H9 (cell line): Measurements from ENCODE around the gene GGA3. TPM values are rescaled to one million over a fixed set of nuclear protein-coding genes. Genes with fewer than 3 reads are reported as not detected.

ENCODE experiments used
- DNase-seq: peaks from one replicate; pipeline ENCODE4 v3.0.0-alpha.2; 2017
- H2AFZ ChIP-seq: one replicate; pipeline ENCODE4 v1.6.1; 2013; ENCODE audit warnings: mild to moderate bottlenecking, low read length, control low read depth, moderate library complexity
- H2AK5ac ChIP-seq: 2 replicates; pipeline ENCODE4 v1.6.1; 2013; ENCODE audit warnings: low read length, control low read depth, mixed read lengths; ENCODE audit not compliant: insufficient read length
- H2BK120ac ChIP-seq: one replicate; pipeline ENCODE4 v1.6.1; 2013; ENCODE audit warnings: low read depth, mild to moderate bottlenecking, low read length, control low read depth, inconsistent platforms; ENCODE audit not compliant: poor library complexity, severe bottlenecking
- H2BK12ac ChIP-seq: 2 replicates; pipeline ENCODE4 v1.6.1; 2013; ENCODE audit warnings: low read length, control low read depth, mixed read lengths, low read depth; ENCODE audit not compliant: insufficient read length
- H2BK15ac ChIP-seq: 2 replicates; pipeline ENCODE4 v1.6.1; 2013; ENCODE audit warnings: low read depth, low read length, control low read depth
- H2BK20ac ChIP-seq: one replicate; pipeline ENCODE4 v1.6.1; 2013; ENCODE audit warnings: low read depth, mild to moderate bottlenecking, low read length, control low read depth, inconsistent platforms; ENCODE audit not compliant: poor library complexity, severe bottlenecking
- H2BK5ac ChIP-seq: 2 replicates; pipeline ENCODE4 v1.6.1; 2013; ENCODE audit warnings: low read length, control low read depth, mixed read lengths; ENCODE audit not compliant: insufficient read length
- H3K14ac ChIP-seq: 2 replicates; pipeline ENCODE4 v1.6.1; 2013; ENCODE audit warnings: low read length, control low read depth; ENCODE audit not compliant: insufficient read depth
- H3K18ac ChIP-seq: 2 replicates; pipeline ENCODE4 v1.6.1; 2013; ENCODE audit warnings: low read depth, mild to moderate bottlenecking, mixed read lengths, low read length, control low read depth; ENCODE audit not compliant: insufficient read length
- H3K23ac ChIP-seq: 2 replicates; pipeline ENCODE4 v1.6.1; 2013; ENCODE audit warnings: low read length, control low read depth, mixed read lengths, low read depth; ENCODE audit not compliant: insufficient read length
- H3K23me2 ChIP-seq: 2 replicates; pipeline ENCODE4 v1.6.1; 2013; ENCODE audit warnings: low read depth, mild to moderate bottlenecking, mixed read lengths, low read length, control low read depth; ENCODE audit not compliant: insufficient read length, poor library complexity, severe bottlenecking
- H3K27ac ChIP-seq: 2 replicates; pipeline ENCODE4 v1.5.1; 2013; ENCODE audit warnings: low read length, control low read depth, mixed read lengths, low read depth; ENCODE audit not compliant: insufficient read length
- H3K27me3 ChIP-seq: 2 replicates; pipeline ENCODE4 v1.6.1; 2013; ENCODE audit warnings: low read length, control low read depth, inconsistent platforms; ENCODE audit not compliant: insufficient read depth
- H3K4ac ChIP-seq: 2 replicates; pipeline ENCODE4 v1.6.1; 2013; ENCODE audit warnings: low read depth, mild to moderate bottlenecking, control low read depth, inconsistent platforms, low read length, moderate library complexity
- H3K4me1 ChIP-seq: 2 replicates; pipeline ENCODE4 v1.6.1; 2013; ENCODE audit warnings: low read length, control low read depth, inconsistent platforms; ENCODE audit not compliant: insufficient read depth
- H3K4me2 ChIP-seq: 2 replicates; pipeline ENCODE4 v1.6.1; 2013; ENCODE audit warnings: low read length, control low read depth, mixed read lengths; ENCODE audit not compliant: insufficient read length, insufficient read depth
- H3K56ac ChIP-seq: 2 replicates; pipeline ENCODE4 v1.6.1; 2013; ENCODE audit warnings: low read depth, mild to moderate bottlenecking, mixed read lengths, low read length, control low read depth; ENCODE audit not compliant: insufficient read length
- H3K79me1 ChIP-seq: 2 replicates; pipeline ENCODE4 v1.6.1; 2013; ENCODE audit warnings: low read depth, mild to moderate bottlenecking, moderate library complexity, low read length, control low read depth, inconsistent platforms; ENCODE audit not compliant: insufficient read depth, poor library complexity, severe bottlenecking
- H3K79me2 ChIP-seq: 2 replicates; pipeline ENCODE4 v1.6.1; 2013; ENCODE audit warnings: low read length, control low read depth, inconsistent platforms; ENCODE audit not compliant: insufficient read depth
- H3K9ac ChIP-seq: 2 replicates; pipeline ENCODE4 v1.6.1; 2013; ENCODE audit warnings: low read length, control low read depth, mixed read lengths; ENCODE audit not compliant: insufficient read length; ENCODE audit errors: extremely low read depth
- H3K9me3 ChIP-seq: one replicate; pipeline ENCODE4 v1.6.1; 2013; ENCODE audit warnings: low read depth, low read length, inconsistent platforms; ENCODE audit not compliant: control insufficient read depth
- H3T11ph ChIP-seq: one replicate; pipeline ENCODE4 v1.6.1; 2013; ENCODE audit warnings: mild to moderate bottlenecking, low read length, control low read depth, inconsistent platforms
- H4K20me1 ChIP-seq: one replicate; pipeline ENCODE4 v1.6.1; 2013; ENCODE audit not compliant: control insufficient read depth, insufficient read length, insufficient read depth
- H4K5ac ChIP-seq: 2 replicates; pipeline ENCODE4 v1.6.1; 2013; ENCODE audit warnings: low read depth, mild to moderate bottlenecking, mixed read lengths, low read length, control low read depth; ENCODE audit not compliant: insufficient read length
- H4K8ac ChIP-seq: replicated peaks from 2 replicates; pipeline ENCODE4 v1.6.1; 2013; ENCODE audit warnings: low read length, control low read depth, mixed read lengths, low read depth; ENCODE audit not compliant: insufficient read length
- H4K91ac ChIP-seq: 2 replicates; pipeline ENCODE4 v1.6.1; 2013; ENCODE audit warnings: low read depth, mild to moderate bottlenecking, moderate library complexity, mixed read lengths, low read length, control low read depth; ENCODE audit not compliant: insufficient read length
- H3K27ac Mint-ChIP-seq, 3 experiments: 2 replicates in 2 of 3; 3 replicates in 1 of 3; pipeline ENCODE4 v1.8.0; 2020 to 2021; ENCODE audit warnings: mixed read lengths in 3 of 3, mild to moderate bottlenecking in 1 of 3, moderate library complexity in 1 of 3
- H3K27me3 Mint-ChIP-seq: 2 replicates; pipeline ENCODE4 v1.8.0; 2021; ENCODE audit warnings: low read depth, mild to moderate bottlenecking, moderate library complexity, mixed read lengths
- H3K36me3 Mint-ChIP-seq, 3 experiments: 2 replicates in 2 of 3; 3 replicates in 1 of 3; pipeline ENCODE4 v1.8.0; 2020 to 2021; ENCODE audit warnings: low read depth in 3 of 3, mixed read lengths in 3 of 3; ENCODE audit not compliant: insufficient read depth in 1 of 3
- H3K4me1 Mint-ChIP-seq, 2 experiments: 2 replicates each; pipeline ENCODE4 v1.8.0; 2020; ENCODE audit warnings: mixed read lengths in 2 of 2
- H3K4me3 Mint-ChIP-seq, 2 experiments: 2 replicates in 1 of 2; 3 replicates in 1 of 2; pipeline ENCODE4 v1.8.0; 2020 to 2021; ENCODE audit warnings: mild to moderate bottlenecking in 2 of 2, mixed read lengths in 2 of 2, moderate library complexity in 1 of 2
- H3K9me3 Mint-ChIP-seq, 2 experiments: 2 replicates in 1 of 2; 3 replicates in 1 of 2; pipeline ENCODE4 v1.8.0; 2020; ENCODE audit warnings: mild to moderate bottlenecking in 2 of 2, mixed read lengths in 2 of 2, moderate library complexity in 1 of 2
- CTCF ChIP-seq: fragments of 200-600 bp; sonication (generic); conservative IDR thresholded peaks from 3 replicates; pipeline ENCODE4 v1.8.0; 2021; ENCODE audit warnings: antibody characterized with exemption, mild to moderate bottlenecking
- WGBS: extraction: QIAGEN DNeasy Blood & Tissue Kit; methylation state at CpG from one replicate; pipeline ENCODE4 v1.1.7; 2013; ENCODE audit warnings: missing lambda C conversion rate, low lambda C conversion rate, mixed read lengths; ENCODE audit not compliant: insufficient read length; ENCODE audit errors: extremely low coverage; 5-methylcytosine and 5-hydroxymethylcytosine counted together
- total RNA-seq: library from RNA; stranded (reverse); gene quantifications from 2 replicates; pipeline ENCODE4 v1.2.1, GENCODE V29; 2021

Gene GGA3
- total RNA-seq, 1 experiment from 2014 or later: 50.3 TPM

- peaks cover 8 to 15% of the 10 kb centered on the region in 2 experiments for H3K4me1 Mint-ChIP-seq
- no peak overlapping the region for H3K27ac Mint-ChIP-seq
- H4K5ac ChIP-seq: no peak overlapping the region
- no peaks in the 10 kb centered on the region for H3K9me3 ChIP-seq
- no peak overlapping the region for H3K56ac ChIP-seq
- no peaks in the 10 kb centered on the region for H3K9me3 Mint-ChIP-seq
- H3K36me3 Mint-ChIP-seq: peaks cover 35 to 81% (median 79%) of the 10 kb centered on the region in 3 experiments; a peak in 6 of 7 replicates
- no peak overlapping the region for H2AFZ ChIP-seq
- H3K4me2 ChIP-seq: no peak overlapping the region
- no peak overlapping the region for H3T11ph ChIP-seq
- peaks cover 4% of the 10 kb centered on the region for H4K20me1 ChIP-seq
- H2BK12ac ChIP-seq: no peak overlapping the region
- no peaks in the 10 kb centered on the region for H3K27me3 Mint-ChIP-seq
- H3K79me1 ChIP-seq: no peaks in the 10 kb centered on the region
- no peak overlapping the region for H2BK15ac ChIP-seq
- no peaks in the 10 kb centered on the region for H3K4me1 ChIP-seq
- H3K27ac ChIP-seq: no peak overlapping the region
- no peak overlapping the region for H3K23ac ChIP-seq
- H3K79me2 ChIP-seq: no peaks in the 10 kb centered on the region
- no peak overlapping the region for H3K4ac ChIP-seq
- no peak overlapping the region for H2BK20ac ChIP-seq
- no peak for DNase-seq
- H3K18ac ChIP-seq: no peak overlapping the region
- H2AK5ac ChIP-seq: no peak overlapping the region
- no peak overlapping the region for H4K8ac ChIP-seq
- no peaks in the 10 kb centered on the region for H3K23me2 ChIP-seq
- TF ChIP-seq CTCF: no peak
- H2BK5ac ChIP-seq: no peak overlapping the region
- H3K4me3 Mint-ChIP-seq: no peak overlapping the region; a peak in 1 of 5 replicates
- H3K9ac ChIP-seq: no peak overlapping the region
- H2BK120ac ChIP-seq: no peak overlapping the region
- no peak overlapping the region for H3K14ac ChIP-seq
- WGBS: no CpG with 5 or more reads among the region's 15 CpGs
- H3K27me3 ChIP-seq: no peaks in the 10 kb centered on the region
- H4K91ac ChIP-seq: no peak overlapping the region
Observed at GRCh38 chr17:75241996-75242460, 19.4 kb downstream of the GGA3 start.
